Glutamatergic neuron (in vitro differentiated cells): ENCODE measurements around the gene EN1. TPM values are rescaled to one million over a fixed set of nuclear protein-coding genes. Genes with fewer than 3 reads are reported as not detected.

ENCODE experiments used
- DNase-seq: peaks from one replicate; pipeline ENCODE4 v3.0.0; 2022
- H3K27ac Mint-ChIP-seq: one replicate; pipeline ENCODE4 v1.8.0; 2020; ENCODE audit warnings: mild to moderate bottlenecking, mixed read lengths, inconsistent platforms; ENCODE audit not compliant: unreplicated experiment
- H3K27me3 Mint-ChIP-seq: one replicate; pipeline ENCODE4 v1.8.0; 2020; ENCODE audit warnings: mild to moderate bottlenecking, moderate library complexity, mixed read lengths, inconsistent platforms; ENCODE audit not compliant: unreplicated experiment
- H3K36me3 Mint-ChIP-seq: one replicate; pipeline ENCODE4 v1.8.0; 2020; ENCODE audit warnings: mild to moderate bottlenecking, mixed read lengths, inconsistent platforms; ENCODE audit not compliant: unreplicated experiment
- H3K4me1 Mint-ChIP-seq: one replicate; pipeline ENCODE4 v1.8.0; 2020; ENCODE audit warnings: mild to moderate bottlenecking, low read depth, mixed read lengths, inconsistent platforms; ENCODE audit not compliant: unreplicated experiment
- H3K4me3 Mint-ChIP-seq: one replicate; pipeline ENCODE4 v1.8.0; 2020; ENCODE audit warnings: mild to moderate bottlenecking, mixed read lengths, inconsistent platforms; ENCODE audit not compliant: unreplicated experiment
- H3K9me3 Mint-ChIP-seq: one replicate; pipeline ENCODE4 v1.8.0; 2020; ENCODE audit warnings: mild to moderate bottlenecking, moderate library complexity, mixed read lengths, inconsistent platforms; ENCODE audit not compliant: unreplicated experiment
- CTCF ChIP-seq: fragments of 200-600 bp; sonication (generic); IDR thresholded peaks from one replicate; pipeline ENCODE4 v1.5.0; 2021; ENCODE audit not compliant: partially characterized antibody, unreplicated experiment
- total RNA-seq: library from RNA; stranded (reverse); fragmentation: NEBNext Ultra II Directional; extraction: Animal tissue kit (Norgen Biotek cat#: 25700); gene quantifications from one replicate; pipeline ENCODE4 v1.2.1, GENCODE V29; 2021; ENCODE audit not compliant: unreplicated experiment

Gene EN1
- total RNA-seq, 1 donor from 2014 or later = 0.39 TPM

GRCh38 chr2:118808429-118808809 is 39.0 kb downstream of the EN1 start:
- peaks cover 2% of the 10 kb centered on the region for H3K4me1 Mint-ChIP-seq
- no peak overlapping the region for H3K27ac Mint-ChIP-seq
- H3K4me3 Mint-ChIP-seq = no peak overlapping the region
- DNase-seq = no peak
- no peak for TF ChIP-seq CTCF
- H3K36me3 Mint-ChIP-seq = no peaks in the 10 kb centered on the region
- no peaks in the 10 kb centered on the region for H3K9me3 Mint-ChIP-seq
- no peaks in the 10 kb centered on the region for H3K27me3 Mint-ChIP-seq

GRCh38 chr2:118807668-118808428 is 39.6 kb downstream of the EN1 start:
- TF ChIP-seq CTCF = no peak
- no peak for DNase-seq
- Mint-ChIP-seq H3K4me1 (peaks cover 2% of the 10 kb centered on the region), H3K36me3 (no peaks in the 10 kb centered on the region), H3K9me3 (no peaks in the 10 kb centered on the region), H3K27ac (no peak overlapping the region), H3K4me3 (no peak overlapping the region), H3K27me3 (peaks cover 2% of the 10 kb centered on the region)

- Mint-ChIP-seq H3K4me1 (peaks cover 2% of the 10 kb centered on the region), H3K27me3 (peaks cover 2% of the 10 kb centered on the region), H3K4me3 (no peak overlapping the region), H3K27ac (no peak overlapping the region), H3K9me3 (no peaks in the 10 kb centered on the region), H3K36me3 (no peaks in the 10 kb centered on the region)
- no peak for DNase-seq
- TF ChIP-seq CTCF = no peak
These were observed 40.4 kb downstream of the EN1 start for GRCh38 chr2:118806797-118807667.

- TF ChIP-seq CTCF = no peak
- no peak overlapping the region for H3K27ac Mint-ChIP-seq
- no peaks in the 10 kb centered on the region for H3K9me3 Mint-ChIP-seq
- no peak overlapping the region for H3K4me3 Mint-ChIP-seq
- peaks cover 2% of the 10 kb centered on the region for H3K4me1 Mint-ChIP-seq
- peaks cover 2% of the 10 kb centered on the region for H3K27me3 Mint-ChIP-seq
- no peak for DNase-seq
- H3K36me3 Mint-ChIP-seq = no peaks in the 10 kb centered on the region
These were observed 42.3 kb downstream of the EN1 start for GRCh38 chr2:118805064-118805690.
